ENCODE measurements around the gene NINL.

DNA sequence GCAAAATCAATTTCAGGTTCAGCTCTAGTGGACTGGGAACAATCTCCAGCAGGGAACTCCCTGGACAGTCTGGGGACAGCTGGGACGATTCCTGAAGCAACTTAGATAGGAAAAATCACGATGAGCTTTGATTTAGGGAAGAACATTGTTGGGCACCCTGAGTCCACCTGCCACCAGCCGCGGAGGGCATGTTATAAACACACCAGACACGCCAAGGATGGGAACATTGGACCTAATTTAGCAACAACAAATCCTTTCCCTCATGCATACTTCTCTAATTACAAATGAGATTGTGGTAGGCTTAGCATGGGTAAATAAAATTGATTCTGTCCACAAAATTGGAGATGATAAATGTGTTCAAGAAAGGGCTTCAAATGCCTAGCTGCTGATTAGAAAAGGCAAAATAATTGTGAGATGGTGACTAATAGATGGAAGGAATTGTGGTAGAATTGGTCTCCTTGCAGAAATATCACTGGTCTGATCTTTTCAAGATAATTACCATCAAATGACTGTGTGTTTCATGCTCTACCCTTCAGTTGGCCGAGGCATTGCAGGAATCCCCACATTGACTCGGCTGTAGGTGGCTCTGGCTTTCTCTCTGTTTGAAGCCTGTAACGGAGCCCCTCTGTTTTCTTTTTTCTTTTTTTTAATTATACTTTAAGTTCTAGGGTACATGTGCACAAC lies 44.6 kb upstream of the NINL start:
- TF ChIP-seq, protein P1, sequence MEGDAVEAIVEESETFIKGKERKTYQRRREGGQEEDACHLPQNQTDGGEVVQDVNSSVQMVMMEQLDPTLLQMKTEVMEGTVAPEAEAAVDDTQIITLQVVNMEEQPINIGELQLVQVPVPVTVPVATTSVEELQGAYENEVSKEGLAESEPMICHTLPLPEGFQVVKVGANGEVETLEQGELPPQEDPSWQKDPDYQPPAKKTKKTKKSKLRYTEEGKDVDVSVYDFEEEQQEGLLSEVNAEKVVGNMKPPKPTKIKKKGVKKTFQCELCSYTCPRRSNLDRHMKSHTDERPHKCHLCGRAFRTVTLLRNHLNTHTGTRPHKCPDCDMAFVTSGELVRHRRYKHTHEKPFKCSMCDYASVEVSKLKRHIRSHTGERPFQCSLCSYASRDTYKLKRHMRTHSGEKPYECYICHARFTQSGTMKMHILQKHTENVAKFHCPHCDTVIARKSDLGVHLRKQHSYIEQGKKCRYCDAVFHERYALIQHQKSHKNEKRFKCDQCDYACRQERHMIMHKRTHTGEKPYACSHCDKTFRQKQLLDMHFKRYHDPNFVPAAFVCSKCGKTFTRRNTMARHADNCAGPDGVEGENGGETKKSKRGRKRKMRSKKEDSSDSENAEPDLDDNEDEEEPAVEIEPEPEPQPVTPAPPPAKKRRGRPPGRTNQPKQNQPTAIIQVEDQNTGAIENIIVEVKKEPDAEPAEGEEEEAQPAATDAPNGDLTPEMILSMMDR (IDR thresholded peaks at IDR 0.05 in 2 of 3, conservative IDR thresholded peaks at IDR 0.05 in 1 of 3; ENCODE audit: borderline replicate concordance in 1 of 3, insufficient read depth in 1 of 3, low read depth in 2 of 3, low read length in 2 of 3) = no peak
- no peak for TF ChIP-seq YY1 (IDR thresholded peaks at IDR 0.05; ENCODE audit: extremely low read depth, insufficient replicate concordance, low read depth, low read length)
- TF ChIP-seq, protein P2, sequence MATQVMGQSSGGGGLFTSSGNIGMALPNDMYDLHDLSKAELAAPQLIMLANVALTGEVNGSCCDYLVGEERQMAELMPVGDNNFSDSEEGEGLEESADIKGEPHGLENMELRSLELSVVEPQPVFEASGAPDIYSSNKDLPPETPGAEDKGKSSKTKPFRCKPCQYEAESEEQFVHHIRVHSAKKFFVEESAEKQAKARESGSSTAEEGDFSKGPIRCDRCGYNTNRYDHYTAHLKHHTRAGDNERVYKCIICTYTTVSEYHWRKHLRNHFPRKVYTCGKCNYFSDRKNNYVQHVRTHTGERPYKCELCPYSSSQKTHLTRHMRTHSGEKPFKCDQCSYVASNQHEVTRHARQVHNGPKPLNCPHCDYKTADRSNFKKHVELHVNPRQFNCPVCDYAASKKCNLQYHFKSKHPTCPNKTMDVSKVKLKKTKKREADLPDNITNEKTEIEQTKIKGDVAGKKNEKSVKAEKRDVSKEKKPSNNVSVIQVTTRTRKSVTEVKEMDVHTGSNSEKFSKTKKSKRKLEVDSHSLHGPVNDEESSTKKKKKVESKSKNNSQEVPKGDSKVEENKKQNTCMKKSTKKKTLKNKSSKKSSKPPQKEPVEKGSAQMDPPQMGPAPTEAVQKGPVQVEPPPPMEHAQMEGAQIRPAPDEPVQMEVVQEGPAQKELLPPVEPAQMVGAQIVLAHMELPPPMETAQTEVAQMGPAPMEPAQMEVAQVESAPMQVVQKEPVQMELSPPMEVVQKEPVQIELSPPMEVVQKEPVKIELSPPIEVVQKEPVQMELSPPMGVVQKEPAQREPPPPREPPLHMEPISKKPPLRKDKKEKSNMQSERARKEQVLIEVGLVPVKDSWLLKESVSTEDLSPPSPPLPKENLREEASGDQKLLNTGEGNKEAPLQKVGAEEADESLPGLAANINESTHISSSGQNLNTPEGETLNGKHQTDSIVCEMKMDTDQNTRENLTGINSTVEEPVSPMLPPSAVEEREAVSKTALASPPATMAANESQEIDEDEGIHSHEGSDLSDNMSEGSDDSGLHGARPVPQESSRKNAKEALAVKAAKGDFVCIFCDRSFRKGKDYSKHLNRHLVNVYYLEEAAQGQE (IDR thresholded peaks at IDR 0.05; ENCODE audit: low read depth) = no peak
- TF ChIP-seq EZH2 (IDR thresholded peaks at IDR 0.05) = no peak
- TF ChIP-seq RAD21 (IDR thresholded peaks at IDR 0.05; ENCODE audit: low read depth) = no peak
- TF ChIP-seq POLR2A (IDR thresholded peaks at IDR 0.05; ENCODE audit: borderline replicate concordance, extremely low read depth, insufficient read depth, insufficient read length) = no peak
- no peak for TF ChIP-seq POLR2AphosphoS5 (IDR thresholded peaks at IDR 0.05; ENCODE audit: low read depth, low read length)
- TF ChIP-seq EZH2phosphoT487 (IDR thresholded peaks at IDR 0.05; ENCODE audit: borderline replicate concordance) = no peak
- TF ChIP-seq SP1 (IDR thresholded peaks at IDR 0.05; ENCODE audit: low read depth) = no peak
- TF ChIP-seq ZFX (IDR thresholded peaks at IDR 0.05) = no peak
- no peak for TF ChIP-seq SRF (IDR thresholded peaks at IDR 0.05; ENCODE audit: low read depth)
